HG03521 (cell line): ENCODE data around the gene CHN2.

Experiments used
- ATAC-seq: cut with Tn5 transposase; IDR thresholded peaks from one replicate; pipeline ENCODE4 v1.9.1; 2021; ENCODE audit warnings: mild to moderate bottlenecking, moderate library complexity; ENCODE audit not compliant: unreplicated experiment

CHN2 gene

DNA sequence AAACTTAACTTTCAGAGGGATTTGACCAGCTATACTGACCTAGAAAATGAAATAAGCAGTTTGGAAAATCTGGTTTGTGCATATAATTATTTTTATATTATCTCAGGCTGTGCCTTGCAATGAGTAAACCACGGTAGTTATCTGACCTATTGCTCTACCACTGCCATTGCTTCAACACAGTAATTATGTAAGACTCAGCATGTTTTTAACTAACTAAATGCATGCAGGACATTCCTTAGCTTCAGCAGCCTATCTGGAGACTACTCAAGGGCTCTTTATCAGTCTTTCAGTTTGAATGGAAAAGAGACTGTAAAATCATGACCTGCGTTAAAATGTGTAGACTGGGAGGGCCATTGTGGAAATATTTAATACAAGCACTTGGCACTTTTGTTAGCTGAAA, 22.5 kb downstream of the CHN2 start:
- no peak for ATAC-seq

DNA sequence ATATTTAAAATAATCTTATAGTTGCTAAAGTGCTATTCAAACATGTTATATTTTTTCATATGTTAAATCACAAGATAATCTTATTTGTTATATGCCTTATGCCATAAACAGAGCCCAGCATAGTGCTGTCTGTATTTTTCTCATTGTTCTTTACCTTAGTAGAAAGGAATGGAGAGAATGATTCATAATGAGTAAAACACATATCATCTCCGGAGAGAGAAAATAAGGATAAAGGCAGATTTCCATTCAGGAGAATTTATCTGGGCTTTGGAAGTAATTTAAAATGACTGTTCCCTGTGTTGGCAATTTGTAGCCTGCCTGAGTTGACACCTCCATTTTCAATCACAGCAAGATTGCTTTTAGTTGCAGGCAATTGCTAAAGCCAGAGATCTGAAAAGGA, 30.2 kb downstream of the CHN2 start:
- no peak for ATAC-seq

DNA sequence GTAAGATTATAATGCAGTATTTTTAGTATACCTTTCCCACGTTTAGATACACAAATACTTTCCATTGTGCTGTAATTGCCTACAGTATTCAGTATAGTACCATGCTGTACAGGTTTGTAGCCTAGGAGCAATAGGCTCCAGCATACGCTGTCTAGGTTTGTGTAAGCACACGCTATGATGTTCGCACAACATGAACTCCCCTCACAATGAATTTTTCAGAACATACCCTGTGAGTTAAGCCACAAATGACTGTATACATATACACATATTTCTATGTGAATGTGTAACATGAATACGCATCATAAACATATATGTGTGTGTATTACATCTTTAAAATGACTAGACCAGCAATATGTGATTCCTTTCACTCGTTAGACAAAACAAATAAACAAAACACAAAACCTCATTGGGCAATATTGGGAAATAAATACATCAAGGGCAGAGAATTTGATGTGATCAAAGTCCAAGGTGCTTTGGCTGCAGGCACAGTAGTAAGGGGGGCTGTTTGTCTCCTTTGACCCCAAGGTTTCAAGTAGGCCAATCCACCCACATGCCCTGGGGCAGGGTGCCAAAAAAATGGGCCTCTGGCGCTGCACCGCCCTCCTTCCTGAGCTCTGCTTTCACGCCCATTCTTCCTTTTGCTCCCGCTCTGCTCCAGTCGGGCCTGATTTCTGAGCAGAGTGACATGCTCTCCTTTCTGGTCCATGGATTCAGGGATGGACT, 33.9 kb downstream of the CHN2 start:
- ATAC-seq: no peak

DNA sequence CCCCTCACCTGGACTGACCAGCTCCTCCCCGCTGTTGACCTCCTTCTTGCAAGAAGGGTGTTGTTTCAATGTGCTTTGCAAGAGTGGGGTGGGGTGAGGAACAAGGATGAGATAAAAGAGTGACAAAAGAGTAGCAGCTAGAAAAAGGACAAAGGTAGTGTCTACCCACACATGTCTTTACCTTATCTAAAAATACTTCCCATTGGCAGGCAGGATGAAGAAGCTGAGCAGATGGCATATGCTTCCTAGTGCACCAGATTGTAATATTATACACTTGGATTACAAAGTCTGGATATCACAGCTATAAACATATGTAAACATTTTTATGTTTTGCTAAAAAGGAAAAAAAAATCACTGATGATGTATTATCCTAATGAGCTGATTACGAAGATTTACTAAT, 34.5 kb downstream of the CHN2 start:
- no peak for ATAC-seq

DNA sequence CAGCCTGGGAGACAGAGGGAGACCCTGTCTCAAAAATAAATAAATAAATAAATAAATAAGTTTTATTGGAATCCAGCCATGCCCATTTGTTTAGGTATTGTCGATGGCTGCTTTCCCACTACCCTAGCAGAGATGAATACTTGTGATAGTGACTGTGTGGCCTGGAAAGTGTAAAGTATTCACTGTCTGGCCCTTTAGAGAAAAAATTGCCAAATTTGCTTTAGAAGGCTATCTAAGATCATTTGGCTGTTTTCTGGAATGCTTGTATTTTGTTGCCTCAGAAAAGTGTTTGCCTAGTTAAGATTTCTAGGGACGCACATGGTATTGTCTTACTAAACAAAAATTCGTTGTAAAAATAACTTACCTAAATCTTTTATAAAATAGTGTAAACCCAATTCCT, 35.4 kb downstream of the CHN2 start:
- no peak for ATAC-seq

DNA sequence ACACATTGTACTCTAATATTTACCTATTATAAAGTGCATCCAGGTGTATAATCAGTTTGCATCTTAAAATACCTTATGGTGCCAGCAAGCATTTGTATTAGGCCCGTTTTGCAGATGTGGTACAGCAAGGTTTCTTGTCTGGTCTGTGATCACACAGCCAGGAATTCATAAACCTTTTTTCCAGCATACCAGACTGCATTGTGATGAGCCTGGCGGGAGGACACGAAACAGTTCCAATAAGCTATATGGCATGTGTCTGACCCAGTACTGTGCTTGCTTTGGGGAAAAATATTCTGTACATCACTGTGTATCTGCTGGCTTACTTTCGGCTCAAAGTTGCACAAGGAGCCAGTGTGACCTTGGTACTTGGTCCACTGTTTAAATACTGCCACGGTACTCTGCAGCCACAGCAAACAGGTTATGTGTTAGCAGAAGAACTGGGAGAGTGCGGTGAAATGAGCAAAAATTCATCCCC, 36.3 kb downstream of the CHN2 start:
- ATAC-seq: no peak

DNA sequence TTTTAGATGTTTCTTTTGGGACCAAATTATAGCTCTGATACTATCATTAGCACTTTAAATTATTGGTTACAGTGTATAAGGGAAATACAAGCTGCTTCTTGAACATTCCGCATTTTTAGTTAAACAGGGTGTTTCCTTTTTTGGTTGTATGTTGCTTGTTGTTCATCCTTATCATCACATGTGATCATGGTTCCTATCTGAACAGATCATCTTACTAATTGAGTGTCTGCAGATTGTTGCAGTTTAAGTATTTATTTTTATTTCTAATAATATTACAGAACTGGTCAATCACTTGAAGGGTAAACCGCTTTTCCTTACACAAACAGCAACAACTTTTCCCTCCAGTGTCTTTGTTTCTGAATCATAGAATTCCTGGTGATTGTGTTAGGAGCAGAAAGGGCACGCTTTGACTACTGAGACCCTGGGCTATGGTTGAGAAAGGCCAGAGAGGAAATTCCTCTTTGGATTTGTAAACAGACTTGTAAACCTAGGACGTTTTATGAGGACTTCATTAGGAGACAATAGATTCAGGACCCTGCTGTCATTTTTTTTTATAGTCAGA, 37.2 kb downstream of the CHN2 start:
- no peak for ATAC-seq

DNA sequence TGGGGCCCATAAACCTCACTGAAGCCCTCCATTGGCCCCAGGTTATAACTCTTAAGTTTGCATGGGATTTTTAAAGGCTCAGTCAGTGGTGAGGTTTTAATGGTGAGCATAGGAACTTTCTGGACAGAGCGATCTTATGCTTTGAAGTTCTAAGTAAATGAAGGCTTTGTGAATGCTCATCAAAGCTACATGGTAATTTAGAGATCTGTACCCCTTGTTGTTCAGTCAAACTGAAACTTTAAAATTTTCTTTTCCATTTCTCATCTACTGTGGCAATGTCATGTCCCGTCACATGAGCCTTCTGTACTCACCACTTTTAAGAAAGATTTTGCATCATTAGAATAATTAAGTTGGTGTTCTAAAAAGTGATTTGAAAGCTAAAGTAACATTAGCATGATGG, 39.9 kb downstream of the CHN2 start:
- ATAC-seq: no peak

DNA sequence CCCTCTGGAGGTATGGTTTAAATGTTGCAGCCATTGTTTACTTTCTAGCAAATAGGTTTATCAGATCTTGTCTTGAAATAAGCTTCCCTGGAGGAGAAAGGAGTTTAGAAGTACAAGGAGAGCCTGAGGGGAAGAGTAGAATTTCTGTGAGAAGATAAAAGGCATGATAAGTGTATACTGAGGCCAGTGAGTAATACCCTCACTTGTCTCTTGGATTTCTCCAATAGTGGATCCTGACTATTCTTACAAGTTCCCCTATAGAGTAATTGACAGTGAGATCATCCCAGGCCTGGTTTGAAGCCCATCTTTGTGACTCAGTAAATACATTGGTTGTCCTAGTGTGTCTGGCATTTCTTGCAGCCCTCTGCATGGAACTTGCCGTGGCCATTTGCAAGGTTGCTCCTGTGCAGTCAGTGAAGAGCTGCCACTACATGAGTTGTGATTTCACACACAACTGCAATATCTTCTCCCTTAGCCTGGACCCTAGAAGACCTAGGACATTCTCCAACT, 41.6 kb downstream of the CHN2 start:
- ATAC-seq: no peak

DNA sequence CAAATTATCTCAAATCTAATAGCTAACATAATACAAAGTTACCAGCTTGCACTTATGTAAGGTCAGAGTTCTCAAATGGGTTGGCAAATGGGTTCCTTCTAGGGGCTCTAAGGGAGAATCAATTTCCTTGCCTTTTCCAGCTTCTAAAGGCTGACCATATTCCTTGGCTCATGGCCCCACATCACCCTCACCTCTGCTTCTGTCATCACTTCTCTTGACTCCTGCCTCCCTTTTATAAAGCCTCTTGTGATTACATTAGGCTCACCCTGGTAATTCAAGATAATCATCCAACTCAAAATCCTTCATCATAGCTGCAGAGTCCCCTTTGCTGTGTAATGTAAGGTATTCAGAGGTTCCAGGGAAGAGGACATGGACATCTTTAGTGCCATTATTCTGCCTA, 42.1 kb downstream of the CHN2 start:
- no peak for ATAC-seq

DNA sequence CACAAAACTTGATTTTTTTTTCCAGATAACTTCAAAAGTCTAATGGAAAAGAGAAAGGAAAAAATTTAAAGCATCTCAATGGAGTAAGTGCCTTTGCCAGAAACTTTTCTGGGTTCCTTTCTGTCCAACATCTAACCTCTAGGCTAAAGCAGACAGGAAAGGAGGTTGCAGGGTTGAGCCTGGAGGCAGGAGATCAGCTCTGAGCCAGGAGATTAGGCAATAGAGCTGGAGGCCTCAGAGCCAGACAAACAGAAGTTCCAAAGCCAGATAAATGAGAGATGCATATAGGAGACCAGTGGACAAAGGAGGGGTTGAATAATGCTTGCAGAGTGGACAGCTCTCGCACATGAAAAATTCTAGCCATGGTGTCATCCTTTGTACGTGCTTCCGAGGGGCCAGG, 42.9 kb downstream of the CHN2 start:
- no peak for ATAC-seq

DNA sequence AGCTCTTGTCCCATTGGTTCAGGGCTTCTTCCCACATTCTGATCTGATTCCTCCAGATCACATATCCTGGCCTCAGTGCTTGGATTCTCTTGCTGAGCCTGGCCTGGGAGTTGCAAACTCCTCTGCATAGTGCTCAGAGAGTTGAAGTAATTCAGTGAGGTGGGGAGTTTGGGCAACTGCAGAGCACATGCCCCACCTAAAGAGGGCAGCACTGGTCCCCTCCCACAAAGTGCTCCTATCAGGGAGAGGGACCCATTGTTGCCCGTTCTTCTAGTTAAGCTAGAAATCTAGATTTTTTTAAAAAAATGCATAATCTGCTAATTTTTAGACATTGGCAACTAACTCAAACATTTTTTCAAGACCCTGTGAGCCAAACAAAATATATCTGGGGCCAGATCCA, 45.1 kb downstream of the CHN2 start:
- ATAC-seq: no peak

DNA sequence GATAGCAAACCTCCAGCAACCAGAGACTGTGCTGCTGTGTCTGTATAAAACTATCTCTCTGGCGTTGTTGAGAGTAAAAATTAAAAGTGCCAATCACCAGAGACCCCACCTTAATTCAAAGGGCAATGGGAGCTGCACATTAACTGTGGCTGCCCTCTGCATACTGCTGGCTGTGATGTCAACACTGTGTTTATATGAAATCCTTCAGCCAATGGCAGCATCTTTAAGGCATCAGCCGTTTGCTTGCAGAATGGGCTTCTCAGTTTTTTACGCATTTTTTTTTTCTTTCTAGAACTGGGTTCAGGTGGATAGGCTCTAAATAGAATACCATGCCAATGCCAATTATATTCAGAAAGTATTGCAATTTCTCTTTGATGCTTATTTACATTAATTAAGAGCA, 47.7 kb downstream of the CHN2 start:
- ATAC-seq: no peak

DNA sequence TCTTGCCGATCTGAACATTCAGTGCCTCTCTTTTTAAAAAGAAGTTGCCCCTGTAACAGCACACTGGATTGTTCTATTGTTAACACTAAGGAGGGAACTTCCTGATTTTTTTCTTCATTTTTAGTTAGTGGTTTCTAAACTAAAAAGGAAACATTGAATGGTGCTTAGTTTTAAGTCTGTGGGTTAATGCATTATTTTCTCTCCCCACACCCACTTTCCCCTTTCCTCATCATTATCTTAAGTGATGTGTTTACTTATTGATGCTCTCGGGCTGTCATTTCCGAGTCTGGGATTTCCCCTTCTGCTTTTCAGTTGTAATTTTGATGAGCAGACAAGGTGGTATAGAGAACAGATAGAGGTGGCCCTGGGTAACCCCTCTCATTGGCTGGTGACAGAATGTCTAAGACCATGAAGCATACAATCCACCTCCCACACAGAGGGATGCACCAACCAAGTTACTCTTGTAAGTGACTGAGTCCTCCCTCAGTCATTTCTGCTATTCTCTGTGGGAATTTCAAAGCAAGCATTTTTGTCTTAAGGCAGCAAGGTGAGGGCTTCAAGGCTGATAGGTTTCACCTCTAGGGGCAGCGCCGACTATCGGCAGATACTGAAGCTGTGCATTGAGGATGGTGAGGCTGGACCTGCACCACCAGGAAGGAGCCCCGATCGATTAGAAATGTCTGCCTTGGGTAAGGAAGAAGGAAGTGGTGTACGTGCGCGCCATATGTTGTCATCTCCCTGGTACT, 49.5 kb downstream of the CHN2 start:
- ATAC-seq: peak; percentile 32

DNA sequence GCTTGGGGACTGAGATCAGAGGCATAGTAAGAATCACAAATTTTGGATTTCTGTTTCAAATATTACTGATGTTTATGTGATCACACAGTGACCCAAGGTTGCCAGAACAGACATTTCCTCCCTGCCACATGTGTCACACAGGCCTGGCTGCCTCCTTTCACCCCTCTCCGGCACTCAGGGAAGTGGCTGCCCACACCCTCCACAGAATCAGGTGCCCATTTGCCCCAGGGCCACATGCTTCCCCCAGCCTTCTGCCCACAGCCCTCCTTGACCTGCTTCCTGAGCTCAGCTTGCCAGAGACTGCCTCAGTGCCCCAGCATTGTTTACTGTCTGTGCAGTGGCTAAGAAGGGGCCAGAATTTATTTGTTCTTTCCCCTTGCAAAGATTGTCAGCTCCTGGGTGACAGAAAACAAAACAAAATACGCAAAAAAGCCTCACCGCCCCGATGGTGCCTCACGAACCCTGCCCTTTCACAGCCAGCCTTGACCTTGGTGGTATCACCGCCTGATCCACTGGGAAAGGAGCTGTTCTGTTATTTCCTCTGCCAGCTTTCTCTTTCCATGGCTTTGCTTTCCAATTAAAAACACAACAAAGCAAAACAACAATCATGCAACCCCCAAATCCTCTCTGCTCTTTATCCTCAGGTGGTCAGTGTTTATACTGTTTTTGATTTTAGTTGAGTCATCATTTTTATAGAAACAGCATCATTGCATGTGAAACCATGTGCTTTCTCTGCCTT, 52.8 kb downstream of the CHN2 start:
- ATAC-seq: no peak

DNA sequence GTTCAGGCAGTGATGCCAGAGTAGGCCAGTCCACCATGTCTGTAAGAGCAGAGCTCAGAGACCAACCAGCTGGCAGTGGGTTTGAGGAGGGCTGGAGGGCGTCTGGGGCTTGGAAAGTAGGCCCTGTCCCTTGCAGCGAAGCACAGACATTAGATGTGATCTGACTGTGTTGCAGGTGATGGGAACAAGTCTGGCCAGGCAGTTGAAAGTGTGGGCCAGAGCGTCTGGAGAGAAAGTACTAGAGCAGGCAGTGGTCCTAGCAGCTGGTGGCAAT, 53.3 kb downstream of the CHN2 start:
- ATAC-seq: no peak

DNA sequence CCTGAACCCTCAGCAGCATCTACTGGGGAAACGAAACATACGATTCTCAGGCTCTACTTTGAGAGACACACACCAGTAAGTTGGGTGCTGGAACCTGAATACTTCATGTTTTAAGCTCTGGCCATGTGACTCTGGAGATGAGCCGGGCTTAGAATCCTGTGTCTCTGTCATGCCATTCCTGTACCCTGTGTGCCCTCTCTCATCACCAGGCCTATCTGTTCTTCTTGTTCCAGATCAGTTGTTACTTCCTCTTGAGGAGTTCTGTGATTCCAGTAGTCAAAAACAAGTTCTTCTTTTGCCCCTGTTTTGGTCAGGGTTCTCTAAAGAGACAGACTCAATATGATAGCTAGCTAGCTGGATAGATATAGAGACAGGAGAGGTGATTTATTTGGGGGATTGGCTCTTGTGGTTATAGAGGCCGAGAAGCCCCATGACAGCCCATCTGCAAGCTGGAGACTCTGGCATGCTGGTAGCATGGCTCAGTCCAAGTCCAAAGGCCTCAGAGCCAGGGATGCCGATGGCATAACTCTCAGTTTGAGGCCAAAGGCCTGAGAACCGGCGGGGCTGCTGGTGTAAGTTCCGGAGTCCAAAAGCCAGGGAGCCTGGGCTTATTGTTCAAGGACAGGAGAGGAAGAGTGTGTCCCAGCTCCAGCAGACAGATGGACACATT, 54.3 kb downstream of the CHN2 start:
- no peak for ATAC-seq

DNA sequence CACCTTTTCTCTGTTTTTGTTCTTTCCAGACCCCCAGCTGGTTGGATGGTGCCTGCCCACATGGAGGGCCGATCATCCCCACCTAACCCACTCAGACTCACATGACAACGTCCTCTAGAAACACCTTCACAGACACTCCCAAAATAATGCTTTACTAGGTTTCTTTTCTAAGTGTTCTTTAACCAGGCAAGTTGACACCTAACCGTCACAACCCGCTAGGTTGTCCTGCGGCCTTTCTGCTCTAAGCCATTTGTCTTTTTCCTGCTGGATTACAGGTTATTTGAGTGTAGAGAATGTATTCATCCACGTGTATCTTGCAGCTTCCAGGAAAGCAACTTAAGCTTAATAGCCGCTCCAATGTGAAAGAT, 54.8 kb downstream of the CHN2 start:
- ATAC-seq: no peak

DNA sequence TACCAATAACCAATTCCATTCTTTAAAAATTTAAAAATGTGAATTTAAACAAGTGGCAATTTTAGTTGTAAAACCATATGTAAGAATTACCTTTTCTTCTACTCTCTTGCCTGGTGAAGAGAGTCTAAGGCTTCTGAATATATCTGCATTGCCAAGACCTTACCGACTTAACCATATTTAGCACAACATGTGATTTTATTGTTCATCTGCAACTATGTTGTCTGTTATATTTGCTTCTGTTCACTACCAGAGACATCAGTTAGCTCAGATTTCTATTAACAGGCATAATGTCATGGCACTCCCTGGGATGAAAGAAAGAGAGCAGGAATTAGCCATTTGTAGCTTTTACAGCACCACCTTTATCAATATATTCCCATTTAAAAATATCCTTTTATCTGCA, 55.3 kb downstream of the CHN2 start:
- ATAC-seq: no peak

DNA sequence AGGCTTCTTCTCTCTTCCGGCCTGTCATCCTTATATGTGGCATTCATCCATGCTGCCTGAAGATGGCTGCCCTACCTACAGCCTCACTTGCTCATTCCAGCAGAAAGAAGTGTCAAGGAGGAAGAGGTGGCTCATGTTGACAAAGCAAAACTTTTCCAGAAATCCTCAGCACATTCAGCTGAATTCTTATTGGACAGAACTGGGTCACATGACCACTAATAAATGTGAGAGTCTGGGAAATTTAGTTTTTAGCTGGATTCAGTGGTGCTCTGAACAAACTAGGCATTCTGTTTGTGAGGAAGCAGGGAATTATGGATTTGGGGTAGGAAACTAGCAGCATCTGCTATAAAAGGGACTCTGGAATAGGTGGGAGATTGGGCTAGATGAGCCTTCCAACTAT, 58.6 kb downstream of the CHN2 start:
- ATAC-seq: no peak

DNA sequence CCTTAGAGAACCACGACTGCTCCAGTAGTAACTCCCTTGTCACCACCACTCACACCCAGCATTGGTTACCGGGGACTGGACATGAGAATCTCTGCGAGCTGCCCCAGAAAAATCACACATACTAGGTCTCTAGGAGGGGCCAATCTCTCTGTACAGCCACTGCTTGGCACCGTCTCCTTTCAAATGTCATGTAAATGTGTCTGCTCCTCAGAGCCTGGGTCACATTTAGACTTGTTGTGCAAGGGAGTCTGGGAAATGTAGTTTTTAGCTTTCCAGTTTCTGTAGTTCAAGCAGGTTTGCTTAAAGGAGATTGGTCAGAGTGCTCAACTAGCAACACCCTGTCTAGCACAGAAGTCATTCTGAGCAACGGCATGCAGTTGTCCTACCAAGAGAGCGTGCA, 60.0 kb downstream of the CHN2 start:
- no peak for ATAC-seq
